Measurements from ENCODE around the gene LELP1. TPM values are rescaled to one million over a fixed set of nuclear protein-coding genes. Genes with fewer than 3 reads are reported as not detected.

LELP1 gene
- polyA plus RNA-seq, 1 of the 3 experiments (the other 2 are of a cell fraction), result not detected

GRCh38 chr1:153213519-153213918 lies 10.3 kb downstream of the LELP1 start (continued):
- TF ChIP-seq REST (IDR thresholded peaks at IDR 0.05; ENCODE audit: low read depth, low read length), result no peak
- TF ChIP-seq ZBTB33 (IDR thresholded peaks at IDR 0.05; ENCODE audit: borderline replicate concordance, low read depth), result no peak
- TF ChIP-seq YY1 (IDR thresholded peaks at IDR 0.05; ENCODE audit: low read depth), result no peak
- TF ChIP-seq MAX (IDR thresholded peaks at IDR 0.05; ENCODE audit: low read depth), result no peak
- no peak for TF ChIP-seq ELF1 (IDR thresholded peaks at IDR 0.05)
- no peak for TF ChIP-seq FOXM1 (IDR thresholded peaks at IDR 0.05; ENCODE audit: low read depth)

GRCh38 chr1:153217212-153217611 lies 14.0 kb downstream of the LELP1 start, which contains the start of gene PRR9:
Gene PRR9 (plus strand): TSS chr1:153217584. CDS start chr1:153218145, 561 bp downstream.
- Histone ChIP-seq H2AFZ (ENCODE audit: low read depth) (no peak within 1 kb of the TSS), H3K9me2 (no peaks in the 10 kb centered on the region), H3K4me2 (no peak within 1 kb of the TSS), H3K79me2 (ENCODE audit: insufficient read depth) (no peaks in the 10 kb centered on the region), H3F3A (replicated peaks; ENCODE audit: insufficient read depth) (no peaks in the 10 kb centered on the region), H3K36me3 (replicated peaks in 1 of 2; ENCODE audit: control insufficient read depth in 1 of 2, insufficient read depth in 2 of 2, low read length in 1 of 2) (no peaks in the 10 kb centered on the region), H3K27me3 (ENCODE audit: insufficient read depth) (peaks cover 7% of the 10 kb centered on the region; the same call in 1 of the 2 replicates), H3K4me3 (ENCODE audit: low read depth in 2 of 2, low read length in 1 of 2) (no peak within 1 kb of the TSS), H3K9ac (no peak within 1 kb of the TSS), H3K4me1 (ENCODE audit: control insufficient read depth in 1 of 2, insufficient read depth in 2 of 2, low read depth in 1 of 2, low read length in 1 of 2) (no peaks in the 10 kb centered on the region), H4K20me1 (ENCODE audit: insufficient read depth) (no peaks in the 10 kb centered on the region), H3K9me3 (no peaks in the 10 kb centered on the region), H3K27ac (ENCODE audit: low read depth in 2 of 2, low read length in 1 of 2) (no peak within 1 kb of the TSS)
- ChIA-PET CTCF (interaction anchor here (1.1 to 1.2 kb wide), 2 partner anchors 10 to 12 kb away, joined by 3 read pairs; no protein-coding TSS in a partner anchor), POLR2A (no interaction called here)
- no peak for DNase-seq
- 0% methylated on average over 3 of the region's 3 CpGs for WGBS (ENCODE audit: low lambda C conversion rate)
- no peak for TF ChIP-seq NRF1 (IDR thresholded peaks at IDR 0.05; ENCODE audit: low read depth, low read length)
- no peak for TF ChIP-seq USF2 (IDR thresholded peaks at IDR 0.05; ENCODE audit: borderline replicate concordance, low read depth, low read length)
- no peak for TF ChIP-seq PBX3 (IDR thresholded peaks at IDR 0.05)
- no peak for TF ChIP-seq JUND (IDR thresholded peaks at IDR 0.05)
- no peak for TF ChIP-seq EZH2phosphoT487 (IDR thresholded peaks at IDR 0.05; ENCODE audit: borderline replicate concordance, low read depth)
- no peak for TF ChIP-seq IRF3 (IDR thresholded peaks at IDR 0.05; ENCODE audit: low read depth, low read length)
- TF ChIP-seq TEAD4 (IDR thresholded peaks at IDR 0.05; ENCODE audit: borderline replicate concordance, insufficient read depth), result no peak

All from SK-N-SH (cell line).